Psoas muscle (tissue), 8 donors: ENCODE results near the gene DPRX. TPM values are rescaled to one million over a fixed set of nuclear protein-coding genes. Genes with fewer than 3 reads are reported as not detected.
A peak's percentile ranks its signal among the peaks of the same experiment; 100 is the strongest.

Source experiments
- ATAC-seq, 4 donors: fragments of 200-7000 bp; cut with Tn5 transposase; one replicate each; pipeline ENCODE4 v1.9.1; 2020; ENCODE audit warnings: moderate library complexity in 3 of 4, mild to moderate bottlenecking in 2 of 4
- DNase-seq, 2 donors: peaks; one replicate each; pipeline ENCODE4 v3.0.0-alpha.2; 2020
- H3K27ac ChIP-seq: fragments of 200-600 bp; one replicate; pipeline ENCODE4 v1.8.0; 2022
- H3K27me3 ChIP-seq, 3 donors: fragments of 200-600 bp in 1 of 3; one replicate each; pipeline versions ENCODE4 v1.6.1 to v1.8.0; 2013 to 2022; ENCODE audit warnings: low read length in 2 of 3, mild to moderate bottlenecking in 2 of 3, moderate library complexity in 1 of 3; ENCODE audit not compliant: insufficient read depth in 3 of 3
- H3K36me3 ChIP-seq, 2 donors: fragments of 200-600 bp in 1 of 2; one replicate each; pipeline versions ENCODE4 v1.6.1 to v1.8.0; 2013 to 2022; ENCODE audit warnings: low read depth in 1 of 2, mild to moderate bottlenecking in 1 of 2, moderate library complexity in 1 of 2; ENCODE audit not compliant: insufficient read depth in 1 of 2
- H3K4me1 ChIP-seq: fragments of 200-600 bp; one replicate; pipeline ENCODE4 v1.8.0; 2022
- H3K4me3 ChIP-seq: fragments of 200-600 bp; one replicate; pipeline ENCODE4 v1.8.0; 2022; ENCODE audit warnings: mild to moderate bottlenecking
- H3K9me3 ChIP-seq: fragments of 200-600 bp; one replicate; pipeline ENCODE4 v1.8.0; 2022
- WGBS, 3 donors: extraction: QIAGEN DNeasy Blood & Tissue Kit; methylation state at CpG; one replicate each; pipeline versions ENCODE4 v1.1.6 to v1.1.7; 2013; 5-methylcytosine and 5-hydroxymethylcytosine counted together
- intact Hi-C, 2 donors: fragments of 100-400 bp; cut with DNase I; formaldehyde crosslinking; loops; one replicate each; pipeline versions ENCODE4 v1.11.0 to v1.14.2; 2022
- polyA plus RNA-seq, 3 donors: library from polyadenylated mRNA; stranded (reverse); fragments of 200-250 nt; gene quantifications; one replicate each; pipeline ENCODE4 v1.2.3, GENCODE V29; 2013
- total RNA-seq, 4 donors: library from RNA; stranded (reverse); fragmentation: NEBNext Ultra II Directional in 2 of 4; extraction: Animal tissue kit (Norgen Biotek cat#: 25700) in 2 of 4; gene quantifications; one replicate each; pipeline versions ENCODE4 v1.2.1 to v1.2.4, GENCODE V29; 2021 to 2023
- TF ChIP-seq, protein P1 (sequence below): fragments of 200-600 bp; IDR thresholded peaks from one replicate; pipeline ENCODE4 v1.8.0; 2022; ENCODE audit warnings: antibody characterized with exemption
- donor health status: healthy with polysubstance abuse.
- donor health status: DM: no; HTN: no; CAD: no; lungs with moderate emphysema.
- donor health status: Bipolar disorder and iron deficiency.
- donor health status: healthy.
- donor health status: DM: yes; HTN: yes; CAD: no.
- donor health status: DM: no; HTN: no; CAD: no.
- donor health status: DM: no; HTN: no; CAD: no.
- donor health status: DM: yes; HTN: yes; CAD: no.

Gene DPRX
- total and polyA plus RNA-seq, 7 donors: 0.36 TPM; not detected in 6

DNA sequence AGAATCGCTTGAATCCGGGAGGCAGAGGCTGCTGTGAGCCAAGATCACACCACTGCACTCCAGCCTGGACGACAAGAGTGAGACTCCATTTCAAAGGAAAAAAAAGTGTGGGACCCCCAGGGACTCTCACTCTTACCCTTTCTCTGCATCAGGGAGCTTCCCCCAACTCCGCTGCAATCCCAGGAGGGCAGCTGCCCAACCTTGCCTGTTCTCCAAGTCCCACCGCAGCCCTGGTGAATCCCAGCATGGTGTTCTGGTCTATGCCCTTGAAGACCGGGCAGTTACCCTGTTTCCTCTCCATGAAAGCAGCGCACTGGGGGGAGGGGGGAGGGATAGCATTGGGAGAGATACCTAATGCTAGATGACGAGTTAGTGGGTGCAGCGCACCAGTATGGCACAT is 35.7 kb upstream of the DPRX start:
- H3K9me3 ChIP-seq: no peaks in the 10 kb centered on the region
- 63 to 77% (median 68%) methylated on average over 8 to 9 of the region's 9 CpGs for WGBS, 3 donors
- no peak overlapping the region for H3K4me3 ChIP-seq
- intact Hi-C loops: no loop called here
- H3K27ac ChIP-seq: no peak overlapping the region
- H3K27me3 ChIP-seq: no peaks in the 10 kb centered on the region
- no peaks in the 10 kb centered on the region for H3K4me1 ChIP-seq
- ATAC-seq (no peak), DNase-seq (no peak)
- TF ChIP-seq, protein P1, sequence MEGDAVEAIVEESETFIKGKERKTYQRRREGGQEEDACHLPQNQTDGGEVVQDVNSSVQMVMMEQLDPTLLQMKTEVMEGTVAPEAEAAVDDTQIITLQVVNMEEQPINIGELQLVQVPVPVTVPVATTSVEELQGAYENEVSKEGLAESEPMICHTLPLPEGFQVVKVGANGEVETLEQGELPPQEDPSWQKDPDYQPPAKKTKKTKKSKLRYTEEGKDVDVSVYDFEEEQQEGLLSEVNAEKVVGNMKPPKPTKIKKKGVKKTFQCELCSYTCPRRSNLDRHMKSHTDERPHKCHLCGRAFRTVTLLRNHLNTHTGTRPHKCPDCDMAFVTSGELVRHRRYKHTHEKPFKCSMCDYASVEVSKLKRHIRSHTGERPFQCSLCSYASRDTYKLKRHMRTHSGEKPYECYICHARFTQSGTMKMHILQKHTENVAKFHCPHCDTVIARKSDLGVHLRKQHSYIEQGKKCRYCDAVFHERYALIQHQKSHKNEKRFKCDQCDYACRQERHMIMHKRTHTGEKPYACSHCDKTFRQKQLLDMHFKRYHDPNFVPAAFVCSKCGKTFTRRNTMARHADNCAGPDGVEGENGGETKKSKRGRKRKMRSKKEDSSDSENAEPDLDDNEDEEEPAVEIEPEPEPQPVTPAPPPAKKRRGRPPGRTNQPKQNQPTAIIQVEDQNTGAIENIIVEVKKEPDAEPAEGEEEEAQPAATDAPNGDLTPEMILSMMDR: no peak
- H3K36me3 ChIP-seq: no peaks in the 10 kb centered on the region

DNA sequence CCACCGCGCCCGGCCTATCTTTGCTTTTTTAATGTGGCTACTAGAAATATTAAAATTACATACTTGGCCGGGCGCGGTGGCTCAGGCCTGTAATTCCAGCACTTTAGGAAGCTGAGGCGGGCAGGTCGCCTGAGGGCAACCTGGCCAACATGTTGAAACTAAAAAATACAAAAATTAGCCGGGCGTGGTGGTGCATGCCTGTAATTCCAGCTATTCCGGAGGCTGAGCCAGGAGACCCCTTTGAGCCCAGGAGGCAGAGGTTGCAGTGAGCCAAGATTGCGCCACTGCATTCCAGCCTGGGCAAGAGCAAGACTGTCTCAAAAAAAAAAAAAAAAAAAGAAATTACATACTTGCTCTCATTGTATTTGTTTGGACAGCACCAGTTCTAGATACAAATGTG is 34.8 kb upstream of the DPRX start:
- H3K4me3 ChIP-seq: no peak overlapping the region
- no peaks in the 10 kb centered on the region for H3K9me3 ChIP-seq
- H3K36me3 ChIP-seq: no peaks in the 10 kb centered on the region
- intact Hi-C loops: no loop called here
- WGBS, 3 donors: 58 to 71% (median 64%) methylated on average over 12 of the region's 12 CpGs
- DNase-seq (no peak), ATAC-seq (no peak)
- TF ChIP-seq, protein P1: no peak
- H3K27ac ChIP-seq: no peak overlapping the region
- no peaks in the 10 kb centered on the region for H3K4me1 ChIP-seq
- H3K27me3 ChIP-seq: no peaks in the 10 kb centered on the region

DNA sequence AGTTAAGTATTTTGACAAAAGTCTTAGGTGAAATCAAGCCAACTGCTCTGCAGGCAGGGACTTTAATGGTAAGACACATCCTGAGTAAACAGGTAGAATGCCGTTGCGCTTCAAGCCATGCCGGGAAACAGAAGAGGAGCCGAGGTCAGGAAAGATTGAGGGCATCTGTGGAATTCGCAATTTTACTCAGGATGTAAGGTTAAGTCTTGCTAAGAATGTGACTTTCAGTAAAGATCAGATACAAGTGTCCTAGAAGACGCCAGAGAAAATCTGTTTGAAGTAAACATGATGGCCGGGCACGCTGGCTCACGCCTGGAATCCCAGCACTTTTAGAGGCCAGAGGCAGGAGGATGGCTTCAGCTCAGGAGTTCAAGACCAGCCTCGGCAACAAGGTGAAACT is 33.4 kb upstream of the DPRX start:
- no peak overlapping the region for H3K27ac ChIP-seq
- intact Hi-C loops: no loop called here
- H3K9me3 ChIP-seq: no peaks in the 10 kb centered on the region
- no peaks in the 10 kb centered on the region for H3K4me1 ChIP-seq
- TF ChIP-seq, protein P1: no peak
- no peaks in the 10 kb centered on the region for H3K27me3 ChIP-seq
- no peak overlapping the region for H3K4me3 ChIP-seq
- 74 to 77% (median 77%) methylated on average over 10 of the region's 10 CpGs for WGBS, 3 donors
- no peaks in the 10 kb centered on the region for H3K36me3 ChIP-seq
- ATAC-seq (no peak), DNase-seq (no peak)

DNA sequence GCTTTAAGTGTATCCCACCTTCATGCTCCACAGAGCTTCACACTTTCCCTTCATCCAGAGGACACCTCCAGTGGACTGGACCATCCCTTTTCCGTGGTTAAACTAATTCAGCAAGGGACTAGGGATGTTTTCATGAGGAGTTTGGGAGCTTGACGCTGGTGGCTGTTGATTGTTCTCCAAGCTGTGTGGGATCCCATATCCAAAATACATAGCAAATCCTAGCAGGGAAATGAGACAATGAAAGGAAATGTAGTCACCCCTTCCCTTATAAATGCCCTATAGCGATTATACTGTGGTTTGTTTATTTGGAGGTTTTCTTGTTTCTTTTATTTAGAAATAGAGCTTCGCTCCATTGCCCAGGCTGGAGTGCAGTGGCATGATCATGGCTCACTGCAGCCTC is 31.6 kb upstream of the DPRX start:
- H3K9me3 ChIP-seq: no peaks in the 10 kb centered on the region
- WGBS, 3 donors: 58 to 72% (median 64%) methylated on average over 4 of the region's 4 CpGs
- no peak for DNase-seq
- peak overlapping the region; percentile 60 for H3K27ac ChIP-seq
- H3K36me3 ChIP-seq: no peaks in the 10 kb centered on the region
- H3K27me3 ChIP-seq: peaks cover 0 to 2% (median 0%) of the 10 kb centered on the region in 3 donors
- no peaks in the 10 kb centered on the region for H3K4me1 ChIP-seq
- intact Hi-C loops: no loop called here
- TF ChIP-seq, protein P1: no peak
- ATAC-seq: no peak
- peak overlapping the region; percentile 51 for H3K4me3 ChIP-seq

DNA sequence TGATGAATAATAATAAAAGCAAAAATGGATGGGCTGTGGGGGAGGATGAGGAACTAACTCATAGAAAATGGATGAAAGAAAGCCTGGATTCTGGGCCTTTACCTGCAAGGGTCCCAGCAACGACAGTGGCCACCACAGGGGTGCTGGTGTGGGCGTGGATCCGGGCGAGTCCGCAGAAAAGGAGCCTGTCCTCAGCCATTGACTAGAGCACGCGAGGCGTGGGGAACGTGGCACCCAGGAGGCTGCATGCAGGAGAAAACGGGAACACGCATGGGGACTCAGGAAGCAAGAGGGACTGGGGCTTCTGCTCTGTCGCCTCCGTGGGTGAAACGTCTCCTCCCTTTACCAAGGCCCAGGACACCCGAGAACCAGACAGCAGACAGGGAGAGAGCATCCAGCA is 25.8 kb upstream of the DPRX start:
- 80 to 86% (median 80%) methylated on average over 15 of the region's 15 CpGs for whole genome bisulfite sequencing, 3 donors
- Histone ChIP-seq H3K27me3 (peaks cover 0 to 2% (median 0%) of the 10 kb centered on the region in 3 donors), H3K36me3 (no peaks in the 10 kb centered on the region), H3K4me3 (no peak overlapping the region), H3K9me3 (no peaks in the 10 kb centered on the region), H3K4me1 (no peaks in the 10 kb centered on the region), H3K27ac (no peak overlapping the region)
- intact Hi-C loops: no loop called here
- DNase-seq (no peak), ATAC-seq (no peak)
- TF ChIP-seq, protein P1: no peak
